Heart right ventricle (tissue), 16 donors: ENCODE data around the gene MAP10. TPM values are rescaled to one million over a fixed set of nuclear protein-coding genes. Genes with fewer than 3 reads are reported as not detected.

Experiments used
- ATAC-seq, 8 donors: fragments of 200-7000 bp; cut with Tn5 transposase; one replicate each; pipeline ENCODE4 v1.9.1; 2020; ENCODE audit warnings: mild to moderate bottlenecking in 8 of 8, moderate library complexity in 8 of 8, moderate number of reproducible peaks in 1 of 8
- DNase-seq, 2 donors: peaks; one replicate each; pipeline ENCODE4 v3.0.0-alpha.2; 2020
- H3K27ac ChIP-seq, 10 donors: fragments of 200-600 bp; sonication (generic) in 2 of 10; one replicate each; pipeline versions ENCODE4 v1.5.0 to v1.8.0; 2020 to 2022; ENCODE audit warnings: mild to moderate bottlenecking in 3 of 10
- H3K27me3 ChIP-seq, 7 donors: fragments of 200-600 bp; one replicate each; pipeline ENCODE4 v1.8.0; 2021 to 2022; ENCODE audit warnings: mild to moderate bottlenecking in 2 of 7
- H3K36me3 ChIP-seq, 9 donors: fragments of 200-600 bp; sonication (generic) in 1 of 9; one replicate each; pipeline versions ENCODE4 v1.5.0 to v1.8.0; 2020 to 2022; ENCODE audit warnings: mild to moderate bottlenecking in 2 of 9
- H3K4me1 ChIP-seq, 9 donors: fragments of 200-600 bp; sonication (generic) in 1 of 9; one replicate each; pipeline versions ENCODE4 v1.5.0 to v1.8.0; 2020 to 2022; ENCODE audit warnings: mild to moderate bottlenecking in 4 of 9
- H3K4me3 ChIP-seq, 10 donors: fragments of 200-600 bp; sonication (generic) in 2 of 10; one replicate each; pipeline versions ENCODE4 v1.5.0 to v1.8.0; 2020 to 2022; ENCODE audit warnings: mild to moderate bottlenecking in 7 of 10, moderate library complexity in 2 of 10
- H3K9me3 ChIP-seq, 11 donors: fragments of 200-600 bp in 10 of 11; sonication (generic) in 2 of 11; one replicate each; pipeline versions ENCODE4 v1.5.0 to v1.8.0; 2013 to 2022; ENCODE audit warnings: mild to moderate bottlenecking in 2 of 11, control low read depth in 1 of 11, moderate library complexity in 1 of 11
- CTCF ChIP-seq, 9 donors: fragments of 200-600 bp; sonication (generic) in 2 of 9; IDR thresholded peaks; one replicate each; pipeline versions ENCODE4 v1.5.0 to v1.8.0; 2021 to 2022; ENCODE audit warnings: antibody characterized with exemption in 9 of 9, mild to moderate bottlenecking in 5 of 9, moderate library complexity in 1 of 9
- WGBS, 2 donors: extraction: QIAGEN DNeasy Blood & Tissue Kit; methylation state at CpG; one replicate each; pipeline ENCODE4 v1.1.7; 2013; ENCODE audit warnings: inconsistent platforms in 1 of 2; 5-methylcytosine and 5-hydroxymethylcytosine counted together
- intact Hi-C, 10 donors: fragments of 100-400 bp; cut with DNase I; formaldehyde crosslinking; loops; one replicate each; pipeline versions ENCODE4 v1.11.1 to v1.14.2; 2022
- polyA plus RNA-seq, 2 donors: library from polyadenylated mRNA; stranded (reverse); fragments of 200-250 nt; gene quantifications; one replicate each; pipeline ENCODE4 v1.2.3, GENCODE V29; 2013
- total RNA-seq, 10 donors: library from RNA; stranded (reverse); fragmentation: NEBNext Ultra II Directional in 3 of 10; extraction: Animal tissue kit (Norgen Biotek cat#: 25700) in 3 of 10; gene quantifications; one replicate each; pipeline versions ENCODE4 v1.2.1 to v1.2.4, GENCODE V29; 2021 to 2023
- donor health status: Arrhythmogenic right ventricular cardiomyopathy.
- donor health status: ischemic (EF 13 %, LVEDD 7.1; RV severe dilation, severe dysfunction).
- donor health status: healthy with polysubstance abuse.
- donor health status: DM: no; HTN: yes; CAD: no.
- donor health status: DM: no; HTN: no; CAD: no.
- donor health status: ischemic (EF 25% LVEDD 6.9; RV normal size, moderate dysfunction).
- donor health status: ischemic (EF 25% LVEDD 5.7; RV mildly dilated, moderate dysfunction).
- donor health status: healthy.
- donor health status: DM: yes; HTN: yes; CAD: no.
- donor health status: Ischemic cardiomyopathy.
- donor health status: ischemic (EF 35%, LVEDD 5.7; RV mildly dilated, moderate dysfunction).
- donor health status: nonischemic (EF 11% LVEDD 7.7; RV severe dilation, severe dysfunction).
- donor health status: DM: yes; HTN: yes; CAD: no.
- donor health status: PGD.
- donor health status: ischemic (EF 29% LVEDD 5.4; RV normal size, mild dysfunction).
- donor health status: nonischemic (EF 23%, LVEDD 6.1; RV moderate dilation, normal function).

Gene MAP10
- total and polyA plus RNA-seq, 12 donors, result 1.1 to 4.8 (median 3.8) TPM

DNA sequence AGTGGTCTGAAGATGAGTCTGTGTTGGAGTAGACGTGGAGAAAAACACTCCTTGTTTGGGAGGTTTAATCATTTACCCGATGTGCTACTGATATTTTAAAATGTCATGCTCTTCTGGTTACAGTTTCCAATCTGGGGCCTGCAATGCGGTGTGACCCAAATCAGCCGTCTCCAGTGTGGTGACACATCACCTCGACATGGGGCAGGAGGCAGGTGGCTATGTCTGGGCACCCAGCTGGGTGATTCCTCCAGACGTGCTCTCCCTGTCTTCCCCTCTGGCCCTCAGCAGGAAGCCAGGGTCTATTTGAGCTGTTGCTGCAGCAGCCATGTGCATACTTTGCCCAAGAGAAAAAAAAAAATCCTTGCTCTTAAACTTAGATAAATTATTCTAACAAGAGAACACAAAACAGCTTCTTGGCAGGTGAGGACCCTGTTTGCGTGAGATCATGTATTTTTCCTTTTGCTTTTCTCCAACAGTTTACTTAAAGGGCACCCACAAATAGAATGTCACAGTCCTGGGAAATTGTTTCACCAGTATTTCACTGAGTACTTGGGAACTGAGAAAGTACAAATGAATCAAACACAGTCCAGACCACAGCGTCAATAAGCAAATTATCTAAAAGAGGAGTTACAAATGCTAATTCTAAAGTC lies 38.9 kb upstream of the MAP10 start:
- DNase-seq, result no peak
- WGBS, 2 donors, result 76 to 78% methylated on average over 8 of the region's 8 CpGs
- no peaks in the 10 kb centered on the region for H3K27me3 ChIP-seq
- peak overlapping the region in 3 of 10 donors; percentile 23 to 38 (median 34) for H3K27ac ChIP-seq
- intact Hi-C loops, result no loop called here
- TF ChIP-seq CTCF (IDR thresholded peaks at IDR 0.05), result no peak
- H3K4me1 ChIP-seq, result peaks cover 0 to 21% (median 0%) of the 10 kb centered on the region in 9 donors
- no peak for ATAC-seq
- H3K36me3 ChIP-seq, result no peaks in the 10 kb centered on the region
- peaks cover 0 to 5% (median 0%) of the 10 kb centered on the region in 11 donors for H3K9me3 ChIP-seq
- no peak overlapping the region for H3K4me3 ChIP-seq

DNA sequence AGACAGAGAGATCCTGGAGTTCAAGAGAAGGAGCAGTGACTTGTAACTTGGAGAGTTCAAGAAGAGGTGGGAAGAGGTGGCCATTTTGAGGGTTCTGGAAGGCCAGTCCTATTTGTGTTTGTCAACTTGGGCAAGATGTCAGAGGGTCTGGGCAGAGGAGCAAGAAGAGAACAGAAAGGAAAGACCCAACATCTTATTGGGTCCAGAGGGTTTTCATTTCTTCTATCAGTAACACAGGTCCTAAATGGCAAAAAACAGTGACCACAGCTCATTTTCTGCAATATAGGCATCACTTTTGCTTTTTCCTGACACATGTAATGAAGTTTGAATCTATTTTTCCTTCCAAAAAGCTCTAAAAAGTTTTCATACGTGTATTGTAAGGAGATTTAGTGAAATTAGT lies 38.3 kb upstream of the MAP10 start:
- no peak for ATAC-seq
- no peaks in the 10 kb centered on the region for H3K36me3 ChIP-seq
- no peak for TF ChIP-seq CTCF (IDR thresholded peaks at IDR 0.05)
- H3K4me1 ChIP-seq, result peaks cover 0 to 21% (median 0%) of the 10 kb centered on the region in 9 donors
- peak overlapping the region in 4 of 10 donors; percentile 23 to 38 (median 34) for H3K27ac ChIP-seq
- no peaks in the 10 kb centered on the region for H3K27me3 ChIP-seq
- DNase-seq, result no peak
- intact Hi-C loops, result no loop called here
- peaks cover 0 to 5% (median 0%) of the 10 kb centered on the region in 11 donors for H3K9me3 ChIP-seq
- WGBS, 2 donors, result 68 to 82% methylated on average over 1 of the region's 1 CpG
- no peak overlapping the region for H3K4me3 ChIP-seq

DNA sequence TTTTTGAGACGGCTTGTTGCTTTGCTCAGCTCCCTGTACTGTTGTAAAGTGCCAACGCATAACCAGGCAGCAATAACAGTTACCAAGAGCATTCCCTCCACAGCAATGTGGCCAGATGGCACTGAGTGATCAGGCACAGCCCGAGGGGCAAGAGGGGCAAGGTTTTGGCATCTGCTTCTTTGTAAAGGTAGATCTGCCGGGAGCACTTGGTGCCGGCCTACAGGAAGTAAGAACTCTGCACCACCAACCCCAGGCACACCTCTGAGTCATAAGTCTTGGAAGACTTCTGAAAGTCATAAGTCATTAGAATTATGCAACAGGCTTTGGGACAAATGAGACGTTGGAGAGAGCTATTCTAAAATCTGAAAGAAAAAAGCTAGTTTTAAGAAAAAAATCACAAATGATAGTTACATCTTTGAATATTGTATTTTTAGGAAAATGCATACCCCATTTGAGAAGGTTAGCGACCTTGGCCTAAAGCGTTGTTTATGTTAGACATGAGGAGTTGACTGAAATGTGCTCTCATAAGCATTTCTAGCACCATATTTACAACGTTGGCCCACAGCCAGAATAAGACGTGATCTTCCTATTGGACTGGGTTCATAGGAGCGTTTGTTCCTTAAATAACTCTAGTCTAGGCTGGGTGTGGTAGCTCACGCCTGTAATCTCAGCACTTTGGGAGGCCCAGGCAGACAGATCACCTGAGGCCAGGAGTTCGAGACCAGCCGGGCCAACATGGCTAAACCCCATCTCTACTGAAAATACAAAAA lies 37.7 kb upstream of the MAP10 start:
- H3K27me3 ChIP-seq, result no peaks in the 10 kb centered on the region
- no peaks in the 10 kb centered on the region for H3K36me3 ChIP-seq
- WGBS, 2 donors, result 61 to 71% methylated on average over 14 of the region's 14 CpGs
- intact Hi-C loops, result no loop called here
- H3K4me1 ChIP-seq, result peaks cover 0 to 21% (median 0%) of the 10 kb centered on the region in 9 donors
- H3K27ac ChIP-seq, result peak overlapping the region in 7 of 10 donors; percentile 14 to 46 (median 34)
- peaks cover 0 to 5% (median 0%) of the 10 kb centered on the region in 11 donors for H3K9me3 ChIP-seq
- ATAC-seq, result peak; percentile 39 to 92 (median 82)
- H3K4me3 ChIP-seq, result no peak overlapping the region
- DNase-seq, result no peak
- no peak for TF ChIP-seq CTCF (IDR thresholded peaks at IDR 0.05)

GRCh38 chr1:232768793-232769192 lies 36.4 kb upstream of the MAP10 start:
- H3K27me3 ChIP-seq, result no peaks in the 10 kb centered on the region
- ATAC-seq (no peak), DNase-seq (no peak)
- H3K4me1 ChIP-seq, result peaks cover 0 to 21% (median 0%) of the 10 kb centered on the region in 9 donors
- TF ChIP-seq CTCF (IDR thresholded peaks at IDR 0.05), result no peak
- intact Hi-C loops, result no loop called here
- H3K4me3 ChIP-seq, result no peak overlapping the region
- H3K27ac ChIP-seq, result no peak overlapping the region
- no peaks in the 10 kb centered on the region for H3K36me3 ChIP-seq
- H3K9me3 ChIP-seq, result no peaks in the 10 kb centered on the region
- WGBS, 2 donors, result 90 to 93% methylated on average over 2 of the region's 2 CpGs
